OCI-LY1 (cell line): Measurements from ENCODE around the gene TCERG1L.

ENCODE experiments used
- H2AFZ ChIP-seq: fragments of 200-600 bp; sonication (generic), shearing (Covaris generic); 2 replicates; pipeline ENCODE4 v1.6.0; 2014; ENCODE audit warnings: antibody characterized with exemption, mild to moderate bottlenecking, low read length
- H3F3A ChIP-seq: fragments of 200-600 bp; sonication (generic), shearing (Covaris generic); 2 replicates; pipeline ENCODE4 v1.6.0; 2014; ENCODE audit warnings: mild to moderate bottlenecking, antibody characterized with exemption, low read length, moderate library complexity; ENCODE audit not compliant: insufficient read depth
- H3K27ac ChIP-seq: fragments of 200-600 bp; sonication (generic); 2 replicates; pipeline ENCODE4 v1.5.1; 2014; ENCODE audit warnings: low read length, mixed run types, mild to moderate bottlenecking, low read depth; ENCODE audit not compliant: poor library complexity, severe bottlenecking
- H3K27me3 ChIP-seq: fragments of 200-600 bp; sonication (generic); 2 replicates; pipeline ENCODE4 v1.6.0; 2014; ENCODE audit warnings: antibody characterized with exemption, mild to moderate bottlenecking, low read length, moderate library complexity; ENCODE audit not compliant: insufficient read depth
- H3K36me3 ChIP-seq: fragments of 200-600 bp; sonication (generic); 2 replicates; pipeline ENCODE4 v1.6.1; 2014; ENCODE audit warnings: mild to moderate bottlenecking, antibody characterized with exemption, low read length, moderate library complexity, mixed read lengths; ENCODE audit not compliant: insufficient read depth
- H3K4me1 ChIP-seq: fragments of 200-600 bp; sonication (generic); 2 replicates; pipeline ENCODE4 v1.5.1; 2014; ENCODE audit warnings: mild to moderate bottlenecking, low read length, moderate library complexity; ENCODE audit not compliant: insufficient read depth, severe bottlenecking
- H3K4me2 ChIP-seq: fragments of 200-600 bp; sonication (generic), shearing (Covaris generic); 2 replicates; pipeline ENCODE4 v1.6.1; 2014; ENCODE audit warnings: low read length
- H3K4me3 ChIP-seq: fragments of 200-600 bp; sonication (generic); 2 replicates; pipeline ENCODE4 v1.5.1; 2014; ENCODE audit warnings: low read length, low read depth, mild to moderate bottlenecking, mixed read lengths; ENCODE audit not compliant: poor library complexity, severe bottlenecking
- H3K79me2 ChIP-seq: fragments of 200-600 bp; shearing (Covaris generic); 2 replicates; pipeline ENCODE4 v1.6.1; 2016; ENCODE audit warnings: mixed run types, low read length, mixed read lengths; ENCODE audit not compliant: insufficient read depth
- H3K9ac ChIP-seq: fragments of 200-600 bp; sonication (generic), shearing (Covaris generic); 2 replicates; pipeline ENCODE4 v1.6.1; 2014; ENCODE audit warnings: mild to moderate bottlenecking, low read length, mixed read lengths
- H3K9me2 ChIP-seq: fragments of 200-600 bp; sonication (generic), shearing (Covaris generic); 2 replicates; pipeline ENCODE4 v1.6.1; 2014; ENCODE audit warnings: low read depth, mild to moderate bottlenecking, low read length, mixed read lengths
- H3K9me3 ChIP-seq: fragments of 200-600 bp; shearing (Covaris generic); 2 replicates; pipeline ENCODE4 v1.6.1; 2014; ENCODE audit warnings: low read length, mixed read lengths
- H4K20me1 ChIP-seq: fragments of 200-600 bp; sonication (generic), shearing (Covaris generic); 2 replicates; pipeline ENCODE4 v1.6.0; 2016; ENCODE audit warnings: mild to moderate bottlenecking, low read length; ENCODE audit not compliant: insufficient read depth
- EZH2 ChIP-seq: fragments of 200-600 bp; sonication (generic), shearing (Covaris generic); IDR thresholded peaks from 2 replicates; pipeline ENCODE4 v1.8.0; 2017; ENCODE audit warnings: borderline replicate concordance, mixed run types, mild to moderate bottlenecking, antibody characterized with exemption, low read length, moderate library complexity, mixed read lengths
- TF ChIP-seq, protein P1 (sequence below): fragments of 200-600 bp; sonication (generic), shearing (Covaris generic); IDR thresholded peaks from 2 replicates; pipeline ENCODE4 v1.5.1; 2017; ENCODE audit warnings: mild to moderate bottlenecking, antibody characterized with exemption, low read length, moderate library complexity, mixed read lengths

TCERG1L gene

GRCh38 chr10:131186547-131187253, 124.8 kb downstream of the TCERG1L start:
- Histone ChIP-seq H3K4me2 (no peak overlapping the region), H3K4me3 (no peak overlapping the region), H3K9ac (no peak overlapping the region), H2AFZ (no peak overlapping the region), H3K9me3 (no peaks in the 10 kb centered on the region), H4K20me1 (no peaks in the 10 kb centered on the region), H3K9me2 (no peaks in the 10 kb centered on the region), H3K27ac (no peak overlapping the region), H3K4me1 (no peaks in the 10 kb centered on the region), H3F3A (no peaks in the 10 kb centered on the region), H3K79me2 (no peaks in the 10 kb centered on the region), H3K27me3 (no peaks in the 10 kb centered on the region), H3K36me3 (no peaks in the 10 kb centered on the region)
- TF ChIP-seq EZH2 = no peak
- TF ChIP-seq, protein P1, sequence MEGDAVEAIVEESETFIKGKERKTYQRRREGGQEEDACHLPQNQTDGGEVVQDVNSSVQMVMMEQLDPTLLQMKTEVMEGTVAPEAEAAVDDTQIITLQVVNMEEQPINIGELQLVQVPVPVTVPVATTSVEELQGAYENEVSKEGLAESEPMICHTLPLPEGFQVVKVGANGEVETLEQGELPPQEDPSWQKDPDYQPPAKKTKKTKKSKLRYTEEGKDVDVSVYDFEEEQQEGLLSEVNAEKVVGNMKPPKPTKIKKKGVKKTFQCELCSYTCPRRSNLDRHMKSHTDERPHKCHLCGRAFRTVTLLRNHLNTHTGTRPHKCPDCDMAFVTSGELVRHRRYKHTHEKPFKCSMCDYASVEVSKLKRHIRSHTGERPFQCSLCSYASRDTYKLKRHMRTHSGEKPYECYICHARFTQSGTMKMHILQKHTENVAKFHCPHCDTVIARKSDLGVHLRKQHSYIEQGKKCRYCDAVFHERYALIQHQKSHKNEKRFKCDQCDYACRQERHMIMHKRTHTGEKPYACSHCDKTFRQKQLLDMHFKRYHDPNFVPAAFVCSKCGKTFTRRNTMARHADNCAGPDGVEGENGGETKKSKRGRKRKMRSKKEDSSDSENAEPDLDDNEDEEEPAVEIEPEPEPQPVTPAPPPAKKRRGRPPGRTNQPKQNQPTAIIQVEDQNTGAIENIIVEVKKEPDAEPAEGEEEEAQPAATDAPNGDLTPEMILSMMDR = no peak

DNA sequence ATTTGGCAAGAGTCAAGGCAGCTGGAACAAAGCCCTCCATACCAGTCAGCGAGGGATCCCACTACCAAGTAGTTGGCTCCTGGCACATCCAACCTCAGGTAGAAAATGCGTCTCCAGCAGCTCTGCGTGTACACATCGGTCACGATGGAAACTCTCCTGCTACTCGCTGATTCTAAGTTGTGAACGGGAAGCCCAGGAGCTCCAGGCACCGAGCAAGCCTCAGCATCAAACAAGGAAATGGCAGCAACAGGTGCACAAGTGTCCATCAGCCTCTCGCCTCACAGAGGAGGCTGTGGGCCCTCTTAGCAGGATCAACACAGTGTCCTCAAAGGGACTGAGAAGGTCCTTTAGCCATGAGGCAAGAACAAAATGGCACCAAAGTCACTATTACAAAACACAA, 127.0 kb downstream of the TCERG1L start:
- no peaks in the 10 kb centered on the region for H3K27me3 ChIP-seq
- H3K27ac ChIP-seq = no peak overlapping the region
- no peaks in the 10 kb centered on the region for H3K36me3 ChIP-seq
- H3K4me2 ChIP-seq = no peak overlapping the region
- H3K9me2 ChIP-seq = no peaks in the 10 kb centered on the region
- no peak for TF ChIP-seq EZH2
- TF ChIP-seq, protein P1 = no peak
- no peak overlapping the region for H3K9ac ChIP-seq
- H2AFZ ChIP-seq = no peak overlapping the region
- no peaks in the 10 kb centered on the region for H3K9me3 ChIP-seq
- no peaks in the 10 kb centered on the region for H3K4me1 ChIP-seq
- no peaks in the 10 kb centered on the region for H3F3A ChIP-seq
- H3K4me3 ChIP-seq = no peak overlapping the region
- H4K20me1 ChIP-seq = no peaks in the 10 kb centered on the region
- H3K79me2 ChIP-seq = no peaks in the 10 kb centered on the region

- TF ChIP-seq, protein P1 = no peak
- no peak for TF ChIP-seq EZH2
- Histone ChIP-seq H3K27me3 (no peaks in the 10 kb centered on the region), H3K4me3 (no peak overlapping the region), H4K20me1 (no peaks in the 10 kb centered on the region), H3K27ac (no peak overlapping the region), H3K79me2 (no peaks in the 10 kb centered on the region), H3F3A (no peaks in the 10 kb centered on the region), H3K4me1 (no peaks in the 10 kb centered on the region), H3K9me3 (no peaks in the 10 kb centered on the region), H2AFZ (no peak overlapping the region), H3K36me3 (no peaks in the 10 kb centered on the region), H3K9me2 (no peaks in the 10 kb centered on the region), H3K9ac (no peak overlapping the region), H3K4me2 (no peak overlapping the region)
Measured at GRCh38 chr10:131183546-131184045, 127.9 kb downstream of the TCERG1L start.
